Subcutaneous adipose tissue (tissue), 4 donors: Measurements from ENCODE around the gene FILIP1. TPM values are rescaled to one million over a fixed set of nuclear protein-coding genes. Genes with fewer than 3 reads are reported as not detected.

Source experiments
- total RNA-seq, 4 donors: library from RNA; depleted of rRNA; stranded (reverse); fragments of >200 nt; gene quantifications; one replicate each; pipeline ENCODE4 v1.1.0, GENCODE V29; 2016
- TF ChIP-seq, protein P1 (sequence below): fragments of 450-650 bp; IDR thresholded peaks from one replicate; pipeline ENCODE4 v1.5.1; 2016; ENCODE audit warnings: low read depth, mild to moderate bottlenecking, control low read depth, antibody characterized with exemption, moderate library complexity

FILIP1 gene
- total RNA-seq, 4 donors from 2014 or later, result 3.4 to 16.2 (median 5.8) TPM

DNA sequence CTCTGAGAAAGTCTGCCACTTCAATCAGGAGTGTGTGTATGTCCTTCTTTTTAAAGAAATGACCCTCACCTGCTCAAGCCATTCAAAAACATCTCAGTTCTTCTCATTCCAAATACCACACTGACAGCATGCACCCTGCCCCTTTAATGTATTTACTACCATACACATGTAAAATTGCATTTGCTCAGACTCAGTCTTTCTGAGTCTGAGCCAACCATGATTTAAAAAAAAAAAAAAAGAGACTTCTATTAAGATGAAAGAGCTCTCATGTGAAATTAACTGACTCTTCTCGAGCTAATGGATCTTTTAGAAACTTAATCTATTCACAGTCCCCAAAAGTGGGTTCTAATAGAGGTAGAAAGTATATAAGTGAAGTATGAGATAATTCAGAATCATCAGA lies 1.4 kb upstream of the FILIP1 start:
- TF ChIP-seq, protein P1, sequence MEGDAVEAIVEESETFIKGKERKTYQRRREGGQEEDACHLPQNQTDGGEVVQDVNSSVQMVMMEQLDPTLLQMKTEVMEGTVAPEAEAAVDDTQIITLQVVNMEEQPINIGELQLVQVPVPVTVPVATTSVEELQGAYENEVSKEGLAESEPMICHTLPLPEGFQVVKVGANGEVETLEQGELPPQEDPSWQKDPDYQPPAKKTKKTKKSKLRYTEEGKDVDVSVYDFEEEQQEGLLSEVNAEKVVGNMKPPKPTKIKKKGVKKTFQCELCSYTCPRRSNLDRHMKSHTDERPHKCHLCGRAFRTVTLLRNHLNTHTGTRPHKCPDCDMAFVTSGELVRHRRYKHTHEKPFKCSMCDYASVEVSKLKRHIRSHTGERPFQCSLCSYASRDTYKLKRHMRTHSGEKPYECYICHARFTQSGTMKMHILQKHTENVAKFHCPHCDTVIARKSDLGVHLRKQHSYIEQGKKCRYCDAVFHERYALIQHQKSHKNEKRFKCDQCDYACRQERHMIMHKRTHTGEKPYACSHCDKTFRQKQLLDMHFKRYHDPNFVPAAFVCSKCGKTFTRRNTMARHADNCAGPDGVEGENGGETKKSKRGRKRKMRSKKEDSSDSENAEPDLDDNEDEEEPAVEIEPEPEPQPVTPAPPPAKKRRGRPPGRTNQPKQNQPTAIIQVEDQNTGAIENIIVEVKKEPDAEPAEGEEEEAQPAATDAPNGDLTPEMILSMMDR, result no peak

DNA sequence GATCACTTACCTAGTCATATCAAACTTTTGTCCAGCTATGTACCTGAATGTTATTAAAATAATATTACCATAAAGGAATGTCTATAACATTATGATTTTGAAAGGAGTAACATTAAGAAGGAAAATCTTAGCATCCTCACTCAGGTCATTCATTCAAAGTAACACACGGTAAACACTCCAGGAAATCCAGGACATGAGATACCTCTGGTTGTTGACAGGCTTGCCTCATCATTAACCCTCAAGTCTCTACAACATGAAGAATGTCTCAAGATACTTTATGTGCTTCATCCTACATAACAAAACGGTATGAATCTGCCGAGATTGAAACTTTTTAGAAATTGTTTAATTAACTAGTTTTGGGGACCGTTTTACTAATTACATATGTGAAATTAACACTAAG lies 690 bp upstream of the FILIP1 start:
- TF ChIP-seq, protein P1, result no peak

DNA sequence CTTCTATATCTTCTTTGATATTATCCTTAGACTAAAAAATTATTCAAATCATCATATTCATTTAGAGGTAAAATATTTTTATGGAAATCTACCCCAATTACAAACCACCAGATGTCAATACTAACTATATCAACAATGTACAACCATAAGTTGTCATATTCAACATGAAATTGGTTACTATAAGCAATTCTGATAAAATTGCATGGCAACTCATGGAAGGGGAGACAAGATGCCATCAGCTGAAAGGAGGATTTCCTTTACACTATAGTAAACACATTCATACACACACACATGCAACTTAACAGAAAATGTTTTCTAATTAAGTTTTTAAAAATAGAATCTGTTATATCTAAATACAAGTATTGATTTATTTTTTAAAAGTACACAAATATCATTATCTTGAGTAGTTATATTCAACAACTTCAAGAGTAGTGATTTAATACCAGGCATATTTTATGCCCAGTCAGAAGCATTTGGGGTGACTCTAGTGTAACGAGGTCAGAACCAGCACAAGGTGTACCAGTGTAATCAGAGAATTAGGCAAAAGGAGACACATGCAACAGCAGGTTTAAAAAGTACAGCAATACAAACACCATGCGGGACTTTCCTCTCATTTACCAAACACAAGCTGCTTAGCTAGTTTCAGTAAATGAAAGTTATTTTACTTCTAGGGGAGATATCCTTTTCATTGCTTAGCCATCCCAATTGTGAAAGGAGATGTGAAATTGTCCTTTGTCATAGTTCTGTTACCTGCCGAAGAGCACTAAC lies 1.0 kb downstream of the FILIP1 start:
- TF ChIP-seq, protein P1, result no peak

DNA sequence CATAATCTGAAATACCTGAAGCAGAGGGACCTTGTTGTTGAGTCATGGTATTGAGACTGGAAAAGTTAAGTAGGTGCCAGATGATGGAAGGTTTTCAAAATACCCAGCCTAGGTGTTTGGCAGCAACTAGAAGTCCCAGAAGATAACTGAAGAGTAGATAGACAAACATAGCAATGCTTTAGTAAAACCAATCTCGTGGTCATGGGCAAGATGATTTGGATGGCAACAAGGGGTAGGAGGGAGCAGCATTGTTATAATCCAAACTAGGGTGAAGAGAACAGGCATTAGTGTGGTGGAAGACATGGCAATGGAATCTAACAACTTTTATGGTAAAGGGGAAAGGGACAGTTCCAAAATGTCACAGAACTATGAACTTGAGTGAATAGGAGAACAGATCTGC lies 2.3 kb downstream of the FILIP1 start:
- TF ChIP-seq, protein P1, result no peak

DNA sequence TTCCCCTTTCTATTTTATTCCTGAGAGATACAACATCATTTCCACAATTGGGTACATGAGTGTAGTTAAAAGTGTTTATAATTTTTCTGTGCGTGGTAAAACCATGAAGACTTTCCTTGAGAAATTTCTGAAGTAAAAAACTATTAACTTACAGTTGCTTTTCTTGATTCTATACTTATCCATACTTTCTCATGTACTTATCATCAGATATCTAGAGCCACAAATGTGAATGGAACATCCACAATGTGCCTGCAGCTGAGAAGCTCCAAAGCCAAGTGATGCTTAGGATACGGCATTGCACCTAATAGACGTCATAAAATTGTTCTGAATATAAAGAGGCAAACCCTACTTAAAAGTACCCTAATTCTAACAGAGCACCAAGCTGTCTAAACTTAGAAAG lies 2.9 kb downstream of the FILIP1 start:
- TF ChIP-seq, protein P1, result no peak

DNA sequence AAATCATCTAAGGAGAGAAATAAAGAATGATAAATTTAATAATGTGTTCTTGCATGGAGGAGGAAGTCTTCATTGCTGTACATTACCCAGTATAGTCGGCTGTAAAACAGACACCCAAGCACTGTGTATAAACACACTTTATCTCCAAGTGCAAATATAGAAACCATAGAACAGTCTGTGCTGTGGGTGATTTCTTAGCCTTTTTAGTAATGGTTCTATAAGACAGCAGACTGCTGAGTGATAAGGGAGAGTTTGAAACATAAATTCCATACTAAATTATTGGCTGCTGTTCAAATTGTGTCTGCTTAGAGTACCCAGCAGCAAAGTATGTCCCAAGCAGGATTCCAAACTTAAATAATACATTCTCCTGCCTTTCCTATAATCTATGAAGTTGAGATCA lies 4.6 kb downstream of the FILIP1 start:
- TF ChIP-seq, protein P1, result no peak

DNA sequence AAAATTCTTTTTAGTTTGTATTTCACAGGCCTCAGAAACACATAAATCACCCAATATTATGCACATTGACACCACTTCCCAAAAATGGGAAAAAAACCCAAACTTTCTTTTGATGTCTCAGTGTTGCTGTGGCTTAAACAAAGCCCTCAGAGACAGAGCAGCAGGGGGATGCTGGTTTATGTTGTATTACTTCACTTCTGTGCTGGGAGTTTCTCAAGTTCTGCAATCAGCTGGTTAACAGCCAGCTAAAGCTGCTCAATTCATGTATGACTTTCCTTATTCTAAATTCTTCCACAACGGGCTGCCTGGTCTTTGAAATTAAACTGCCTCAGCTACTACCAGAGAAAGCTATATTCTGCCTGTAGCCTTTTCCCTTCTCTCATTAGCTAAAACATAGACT lies 5.6 kb downstream of the FILIP1 start:
- TF ChIP-seq, protein P1, result no peak
